ENCODE data around the gene SPARCL1.
"Not testable (repeated sequence)": the region's sequence is repeated elsewhere in the genome, so short reads cannot be mapped to it uniquely, and the experiment has no call there.

The SPARCL1 gene

GRCh38 chr4:87499403-87500091 lies 29.6 kb downstream of the SPARCL1 start:
- DNase-seq = no peak

DNA sequence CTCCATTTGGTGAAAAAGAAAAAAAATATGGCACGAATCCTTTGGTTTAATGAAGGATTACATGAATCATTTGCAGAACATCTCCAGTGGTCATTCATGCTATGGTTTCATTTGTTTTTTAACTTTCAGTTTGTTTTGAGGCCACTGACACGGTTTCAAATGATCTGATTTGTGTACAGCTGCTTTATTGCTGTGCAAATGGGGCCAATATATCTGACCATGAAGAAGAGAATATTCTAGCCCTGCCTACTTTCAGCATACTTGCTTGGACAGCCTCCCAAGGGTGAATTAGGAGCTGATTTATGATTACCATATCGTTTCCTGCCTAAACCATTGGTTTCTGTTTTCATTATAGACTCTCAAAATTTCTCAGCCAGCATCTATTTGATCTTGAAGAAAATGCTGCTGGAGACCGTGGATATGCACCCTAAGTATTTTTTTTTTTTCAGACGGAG lies 30.7 kb downstream of the SPARCL1 start:
- no peak for DNase-seq

GRCh38 chr4:87497578-87497977 lies 31.6 kb downstream of the SPARCL1 start:
- no peak for DNase-seq

DNA sequence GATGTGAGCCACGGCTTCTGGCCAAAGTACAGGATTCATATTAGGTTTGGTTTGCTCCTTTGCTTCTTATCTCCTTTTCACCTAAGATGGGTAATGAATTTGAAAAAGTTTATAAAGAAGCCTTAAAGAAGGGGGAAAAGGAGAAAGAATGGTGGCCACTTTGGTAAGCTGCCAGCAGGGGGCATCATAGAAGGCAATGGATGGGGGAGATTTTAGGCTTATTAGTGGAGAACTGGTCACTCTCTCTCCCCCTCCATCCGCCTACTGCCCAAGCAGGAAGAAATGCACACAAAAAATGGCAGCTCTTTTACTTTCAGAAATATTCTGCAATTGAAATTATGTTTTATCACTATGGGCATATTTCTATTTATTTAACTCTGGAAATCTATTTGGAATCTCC lies 32.0 kb downstream of the SPARCL1 start:
- no peak for DNase-seq

DNA sequence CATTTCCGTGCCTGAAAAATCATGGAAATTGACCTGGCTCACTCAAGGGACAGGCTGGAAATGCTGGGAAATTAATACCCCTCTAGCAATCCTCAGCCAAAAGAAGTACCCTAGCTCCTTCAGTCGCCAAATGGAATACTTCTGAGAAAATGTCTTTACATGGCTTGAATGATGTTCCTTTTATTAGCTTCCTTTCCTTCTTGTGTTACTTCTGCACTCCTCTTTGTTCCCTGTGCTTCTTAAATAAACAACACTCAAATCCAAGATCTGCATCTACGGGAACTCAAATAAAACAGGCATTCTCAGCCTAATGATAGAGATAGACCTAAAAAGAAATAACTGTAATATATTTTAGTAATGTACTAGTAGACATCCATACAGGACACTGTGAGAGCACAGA lies 36.1 kb downstream of the SPARCL1 start:
- DNase-seq = no peak

DNA sequence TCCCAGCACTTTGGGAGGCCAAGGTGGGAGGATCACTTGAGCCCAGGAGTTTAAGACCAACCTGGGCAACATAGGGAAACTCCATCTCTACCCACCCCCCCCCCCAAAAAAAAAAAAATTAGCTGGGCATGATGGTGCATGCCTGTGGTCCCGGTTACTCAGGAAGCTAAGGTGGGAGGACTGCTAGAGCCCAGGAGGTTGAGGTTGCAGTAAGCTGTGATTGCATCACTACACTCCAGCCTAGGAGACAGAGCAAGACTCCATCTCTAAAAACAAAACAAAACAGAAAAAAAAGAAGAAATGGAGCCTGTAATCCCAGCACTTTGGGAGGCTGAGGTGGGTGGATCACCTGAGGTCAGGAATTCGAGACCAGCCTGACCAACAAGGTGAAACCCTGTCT lies 37.3 kb downstream of the SPARCL1 start:
- DNase-seq = not testable (repeated sequence)

GRCh38 chr4:87491436-87491835 lies 37.7 kb downstream of the SPARCL1 start:
- DNase-seq = no peak

DNA sequence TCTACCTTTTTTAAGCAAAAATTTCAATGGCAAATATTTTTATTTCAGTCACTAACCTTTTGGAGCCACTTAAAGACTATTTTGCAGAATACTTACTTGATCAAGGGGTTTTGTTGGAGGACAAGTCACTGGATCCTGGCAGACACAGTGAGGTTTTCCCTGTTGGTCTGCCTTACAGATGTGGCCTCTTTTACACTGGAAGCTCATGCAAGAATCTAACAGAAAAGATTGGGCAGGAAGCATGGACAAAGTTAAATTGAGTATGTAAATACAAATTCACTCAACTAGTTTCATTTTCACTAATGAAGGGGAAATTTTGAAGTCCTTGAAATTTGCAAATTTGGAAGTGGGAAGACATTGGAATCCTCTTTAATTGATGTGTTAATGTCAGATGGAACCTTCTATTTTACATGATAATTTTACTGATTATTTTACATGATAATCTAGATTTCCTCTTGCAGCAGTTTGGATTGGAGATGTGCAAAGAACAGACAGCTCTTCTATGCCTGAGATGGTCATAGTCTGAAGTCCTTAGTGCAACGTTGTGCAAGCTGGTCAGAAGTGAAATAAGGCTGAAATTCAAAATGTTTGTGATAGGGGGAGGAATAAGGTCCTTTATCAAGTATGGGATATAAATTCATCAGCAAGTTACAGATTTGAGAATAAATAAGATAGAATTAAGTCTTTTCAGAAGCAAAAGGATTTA lies 38.4 kb downstream of the SPARCL1 start:
- DNase-seq = no peak

DNA sequence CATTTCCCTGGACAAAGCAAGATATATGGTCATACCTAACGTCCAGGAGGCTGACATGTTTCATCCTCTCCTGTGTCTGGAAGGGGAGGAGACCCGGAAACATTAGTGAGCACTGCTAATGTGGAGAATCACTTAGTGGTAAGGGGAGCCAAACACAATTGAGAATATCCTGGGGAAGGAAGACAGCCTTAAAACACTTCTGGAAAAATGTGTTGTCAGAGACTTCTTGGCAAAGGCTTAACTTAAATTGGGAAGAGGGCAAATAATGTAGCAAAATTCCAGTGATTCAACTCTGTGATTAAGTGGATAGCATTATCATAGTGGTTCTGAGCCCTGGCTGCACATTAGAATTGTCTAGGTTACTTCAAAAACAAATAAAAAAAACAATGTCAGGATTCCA lies 39.5 kb downstream of the SPARCL1 start:
- DNase-seq = no peak

- not testable (repeated sequence) for DNase-seq
These were observed 40.5 kb downstream of the SPARCL1 start for GRCh38 chr4:87488666-87489065.

DNA sequence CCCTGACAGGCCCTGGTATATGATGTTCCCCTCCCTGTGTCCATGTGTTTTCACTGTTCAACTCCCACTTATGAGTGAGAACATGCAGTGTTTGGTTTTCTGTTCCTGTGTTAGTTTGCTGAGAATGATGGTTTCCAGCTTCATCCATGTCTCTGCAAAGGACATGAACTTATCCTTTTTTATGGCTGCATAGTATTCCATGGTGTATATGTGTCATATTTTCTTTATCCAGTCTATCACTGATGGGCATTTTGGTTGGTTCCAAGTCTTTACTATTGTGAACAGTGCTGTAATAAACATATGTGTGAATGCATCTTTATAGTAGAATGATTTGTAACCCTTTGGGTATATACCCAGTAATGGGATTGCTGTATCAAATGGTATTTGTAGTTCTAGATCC lies 45.9 kb downstream of the SPARCL1 start:
- DNase-seq = not testable (repeated sequence)

GRCh38 chr4:87481377-87481776 lies 47.8 kb downstream of the SPARCL1 start:
- DNase-seq = no peak

- no peak for DNase-seq
These were observed 50.4 kb downstream of the SPARCL1 start for GRCh38 chr4:87478732-87479250.

DNA sequence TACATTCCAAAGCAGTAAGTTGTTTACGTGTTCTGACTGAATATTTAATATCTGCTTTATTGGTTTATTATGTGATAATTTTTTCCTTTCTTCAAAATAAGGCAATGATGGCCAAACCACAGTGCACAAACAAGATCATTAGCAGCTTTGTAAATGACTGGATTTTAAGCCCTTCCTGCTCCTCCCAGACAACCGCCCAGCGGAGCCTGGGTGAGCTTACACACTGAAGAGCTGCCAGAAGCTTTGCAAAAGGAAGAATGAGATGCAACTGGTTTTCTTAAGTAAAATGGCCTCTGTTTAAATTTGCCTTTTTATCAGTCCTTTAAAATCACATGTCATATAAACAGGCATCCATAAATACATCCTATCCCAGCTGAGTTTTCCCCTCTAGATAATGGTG lies 52.2 kb downstream of the SPARCL1 start:
- DNase-seq = no peak

- no peak for DNase-seq
These were observed 59.8 kb downstream of the SPARCL1 start for GRCh38 chr4:87469390-87469789.

- no peak for DNase-seq
These were observed 63.3 kb downstream of the SPARCL1 start for GRCh38 chr4:87465739-87466366.

GRCh38 chr4:87462102-87462501 lies 67.1 kb downstream of the SPARCL1 start:
- no peak for DNase-seq

DNA sequence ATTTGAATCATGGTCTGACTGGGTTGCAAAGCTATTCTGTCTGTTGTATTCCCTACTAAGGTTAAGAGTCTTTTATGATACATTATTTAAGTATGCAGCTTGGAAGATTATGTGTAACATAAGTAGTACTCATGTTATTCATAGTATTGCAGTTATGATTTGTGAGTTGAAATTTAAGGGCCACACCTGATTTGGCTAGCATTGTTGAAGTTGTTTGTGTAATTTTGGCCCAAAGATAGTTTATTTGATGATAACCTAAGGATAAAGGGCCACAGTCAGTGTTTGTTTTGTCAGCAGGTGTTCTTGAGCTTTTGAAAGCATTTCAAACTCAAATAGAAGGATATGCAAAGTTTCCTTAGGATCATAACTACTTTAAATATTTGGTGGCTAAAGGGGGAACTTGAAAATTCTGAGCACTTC lies 67.9 kb downstream of the SPARCL1 start:
- no peak for DNase-seq

GRCh38 chr4:87458913-87459312 lies 70.3 kb downstream of the SPARCL1 start:
- no peak for DNase-seq

- no peak for DNase-seq
These were observed 77.6 kb downstream of the SPARCL1 start for GRCh38 chr4:87451537-87451936.

DNA sequence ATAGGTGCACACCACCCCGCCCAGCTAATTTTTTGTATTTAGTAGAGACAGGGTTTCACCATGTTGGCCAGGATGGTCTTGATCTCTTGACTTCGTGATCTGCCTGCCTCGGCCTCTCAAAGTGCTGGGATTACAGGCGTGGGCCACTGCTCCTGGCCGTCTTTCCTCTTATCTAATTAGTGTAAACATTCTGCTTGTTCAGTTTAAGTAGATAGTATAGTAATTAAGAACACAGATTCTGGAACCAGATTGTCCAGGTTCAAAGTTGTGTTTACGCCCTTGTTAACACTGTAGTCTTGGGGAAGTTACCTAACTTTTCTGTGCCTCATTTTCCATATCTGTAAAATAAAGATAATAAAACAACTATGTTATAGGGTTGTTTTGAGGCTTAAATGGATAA lies 82.8 kb downstream of the SPARCL1 start:
- DNase-seq = not testable (repeated sequence)

- no peak for DNase-seq
These were observed 83.2 kb downstream of the SPARCL1 start for GRCh38 chr4:87445964-87446363.

DNA sequence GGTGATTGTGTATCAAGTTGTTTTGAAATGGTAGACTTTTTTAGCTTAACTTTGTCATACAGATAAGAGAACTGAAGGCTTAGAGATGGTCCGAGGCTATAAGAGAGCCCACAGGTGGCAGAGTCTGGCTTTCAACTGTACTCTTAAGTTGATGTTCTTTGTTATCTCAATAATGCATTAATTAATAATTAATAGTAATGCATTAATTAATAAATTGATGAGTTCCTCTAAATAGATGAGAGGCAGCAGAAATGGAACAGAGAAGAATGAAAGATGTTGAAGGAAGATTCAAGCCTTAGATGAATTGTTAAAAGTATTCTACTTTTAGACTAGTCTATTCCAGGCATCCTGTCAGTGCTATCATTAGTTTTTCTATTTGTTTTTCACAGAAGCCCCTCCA lies 84.4 kb downstream of the SPARCL1 start:
- no peak for DNase-seq

DNA sequence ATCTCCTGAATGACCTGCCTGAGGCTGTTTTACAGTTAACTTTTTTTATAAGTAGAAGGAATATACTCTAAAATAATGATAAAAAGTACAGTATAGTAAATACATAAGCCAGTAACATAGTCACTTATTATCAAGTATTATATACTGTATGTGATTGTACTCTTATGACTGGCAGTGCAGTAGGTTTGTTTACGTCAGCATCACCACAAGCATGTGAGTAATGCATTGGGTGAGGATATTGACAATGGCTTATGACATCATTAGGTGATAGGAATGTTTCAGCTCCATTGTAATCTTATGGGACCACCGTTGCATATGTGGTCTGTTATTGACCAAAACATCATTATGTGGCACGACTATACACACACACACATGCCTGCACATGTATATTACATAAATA lies 86.3 kb downstream of the SPARCL1 start:
- no peak for DNase-seq

Measured in T-helper 9 cell (primary cell).